ENCODE data around the gene ZDHHC17. TPM values are rescaled to one million over a fixed set of nuclear protein-coding genes. Genes with fewer than 3 reads are reported as not detected.

The ZDHHC17 gene
- total RNA-seq, 1 donor from 2014 or later: 23.6 TPM

GRCh38 chr12:76890151-76891143 is 126.5 kb downstream of the ZDHHC17 start:
- no peak overlapping the region for H3K4me3 ChIP-seq (ENCODE audit: low read depth, low read length)
- DNase-seq (ENCODE audit: low read depth): no peak
- TF ChIP-seq, protein P1, sequence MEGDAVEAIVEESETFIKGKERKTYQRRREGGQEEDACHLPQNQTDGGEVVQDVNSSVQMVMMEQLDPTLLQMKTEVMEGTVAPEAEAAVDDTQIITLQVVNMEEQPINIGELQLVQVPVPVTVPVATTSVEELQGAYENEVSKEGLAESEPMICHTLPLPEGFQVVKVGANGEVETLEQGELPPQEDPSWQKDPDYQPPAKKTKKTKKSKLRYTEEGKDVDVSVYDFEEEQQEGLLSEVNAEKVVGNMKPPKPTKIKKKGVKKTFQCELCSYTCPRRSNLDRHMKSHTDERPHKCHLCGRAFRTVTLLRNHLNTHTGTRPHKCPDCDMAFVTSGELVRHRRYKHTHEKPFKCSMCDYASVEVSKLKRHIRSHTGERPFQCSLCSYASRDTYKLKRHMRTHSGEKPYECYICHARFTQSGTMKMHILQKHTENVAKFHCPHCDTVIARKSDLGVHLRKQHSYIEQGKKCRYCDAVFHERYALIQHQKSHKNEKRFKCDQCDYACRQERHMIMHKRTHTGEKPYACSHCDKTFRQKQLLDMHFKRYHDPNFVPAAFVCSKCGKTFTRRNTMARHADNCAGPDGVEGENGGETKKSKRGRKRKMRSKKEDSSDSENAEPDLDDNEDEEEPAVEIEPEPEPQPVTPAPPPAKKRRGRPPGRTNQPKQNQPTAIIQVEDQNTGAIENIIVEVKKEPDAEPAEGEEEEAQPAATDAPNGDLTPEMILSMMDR (conservative IDR thresholded peaks at IDR 0.05; ENCODE audit: low read depth, low read length): no peak

GRCh38 chr12:76891609-76892008 is 127.7 kb downstream of the ZDHHC17 start:
- DNase-seq (ENCODE audit: low read depth): no peak
- no peak overlapping the region for H3K4me3 ChIP-seq (ENCODE audit: low read depth, low read length)
- TF ChIP-seq, protein P1 (conservative IDR thresholded peaks at IDR 0.05; ENCODE audit: low read depth, low read length): no peak

DNA sequence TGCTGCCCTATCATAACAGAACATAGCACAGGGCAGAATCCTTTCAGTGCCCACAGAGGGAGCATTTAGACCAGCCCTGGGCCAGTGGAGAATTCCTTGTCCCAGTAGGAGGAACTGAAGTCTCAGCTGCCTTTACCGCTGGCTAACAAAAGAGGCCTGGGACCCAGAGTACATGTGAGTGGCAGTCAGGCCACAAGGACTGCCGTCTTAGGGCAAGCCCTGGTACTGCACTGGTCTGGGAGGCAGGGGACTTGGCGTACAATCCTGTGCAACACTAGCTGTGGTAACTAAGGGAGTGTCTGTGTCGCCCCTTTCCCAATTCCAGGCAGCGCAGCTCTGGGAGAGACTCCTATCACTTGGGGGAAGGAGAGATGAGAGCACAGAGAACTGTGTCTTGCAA is 131.9 kb downstream of the ZDHHC17 start:
- no peak overlapping the region for H3K4me3 ChIP-seq (ENCODE audit: low read depth, low read length)
- TF ChIP-seq, protein P1 (conservative IDR thresholded peaks at IDR 0.05; ENCODE audit: low read depth, low read length): no peak
- no peak for DNase-seq (ENCODE audit: low read depth)

DNA sequence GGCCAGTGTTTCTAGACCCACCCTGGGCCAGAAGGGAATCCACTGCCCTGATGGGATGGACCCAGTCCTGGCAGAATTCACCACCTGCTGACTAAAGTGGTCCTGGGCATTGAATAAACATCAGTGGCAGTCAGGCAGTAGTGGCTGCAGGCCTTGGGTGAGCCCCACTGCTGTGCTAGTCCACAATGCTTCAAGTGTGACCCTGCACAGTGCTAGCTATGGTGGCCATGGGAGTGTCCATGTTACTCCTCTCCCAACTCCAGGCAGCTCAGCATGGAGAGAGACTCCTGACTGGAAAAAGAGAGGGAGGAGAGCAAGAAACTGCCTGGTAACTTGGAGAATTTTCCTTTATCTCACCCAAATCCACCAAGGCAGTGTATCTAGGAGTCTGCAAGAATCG is 132.4 kb downstream of the ZDHHC17 start:
- no peak for DNase-seq (ENCODE audit: low read depth)
- TF ChIP-seq, protein P1 (conservative IDR thresholded peaks at IDR 0.05; ENCODE audit: low read depth, low read length): no peak
- no peak overlapping the region for H3K4me3 ChIP-seq (ENCODE audit: low read depth, low read length)

DNA sequence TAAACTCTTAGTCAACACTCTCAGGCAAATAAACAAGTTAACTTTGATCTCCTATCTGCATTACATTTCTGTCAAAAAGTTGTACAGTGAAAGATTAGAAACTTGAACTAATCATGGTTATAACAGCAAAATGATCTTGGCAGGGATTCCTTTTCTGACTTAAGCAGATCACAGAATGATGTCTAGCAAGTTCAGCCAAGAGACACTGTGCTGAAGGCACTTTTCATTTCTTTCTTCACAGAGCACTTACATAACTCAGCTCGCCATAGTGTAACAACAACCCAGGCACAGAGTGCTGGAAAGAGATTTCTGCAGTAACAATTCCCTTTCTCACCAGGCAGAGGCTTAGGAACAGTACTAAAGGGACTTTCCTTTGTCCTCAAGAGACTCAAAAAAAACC is 134.5 kb downstream of the ZDHHC17 start:
- DNase-seq (ENCODE audit: low read depth): no peak

GRCh38 chr12:76899522-76899921 is 135.6 kb downstream of the ZDHHC17 start:
- no peak overlapping the region for H3K4me3 ChIP-seq (ENCODE audit: low read depth, low read length)
- TF ChIP-seq, protein P1 (conservative IDR thresholded peaks at IDR 0.05; ENCODE audit: low read depth, low read length): no peak
- no peak for DNase-seq (ENCODE audit: low read depth)

More for the DNA sequence above, 134.5 kb downstream of the ZDHHC17 start:
- H3K4me3 ChIP-seq (ENCODE audit: low read depth, low read length): no peak overlapping the region
- TF ChIP-seq, protein P1 (conservative IDR thresholded peaks at IDR 0.05; ENCODE audit: low read depth, low read length): no peak

All from epithelial cell of proximal tubule (primary cell).